ENCODE data around the gene CENPC. TPM values are rescaled to one million over a fixed set of nuclear protein-coding genes. Genes with fewer than 3 reads are reported as not detected.

Gene CENPC
- total and polyA plus RNA-seq, 2 of the 4 experiments (the other 2 are of a cell fraction), result 4.2 to 6.6 TPM

DNA sequence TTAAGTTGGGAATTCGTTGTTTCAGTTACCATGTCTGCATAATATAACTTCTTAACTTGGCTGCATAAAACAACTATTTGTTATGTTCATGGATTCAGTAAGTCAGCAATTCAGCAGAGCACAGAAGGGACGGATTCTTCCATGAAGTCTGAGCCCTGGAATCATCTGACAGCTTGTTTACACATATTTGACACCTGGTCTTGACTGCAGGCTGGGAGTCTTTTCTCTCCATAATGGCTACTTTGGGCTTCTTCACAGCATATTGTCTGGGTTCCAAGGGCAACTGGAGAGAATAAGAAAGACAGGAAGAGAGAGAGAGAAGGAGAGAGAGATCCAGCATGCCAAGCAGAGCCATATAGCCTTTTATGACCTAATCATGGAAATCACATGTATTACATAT, 23.1 kb downstream of the CENPC start:
- Histone ChIP-seq H4K20me1 (ENCODE audit: insufficient read depth, low read length) (no peaks in the 10 kb centered on the region), H2BK5ac (ENCODE audit: low read depth, low read length, poor library complexity, severe bottlenecking) (no peak overlapping the region), H2BK15ac (ENCODE audit: low read depth, low read length) (no peak overlapping the region), H3K4me1 (ENCODE audit: control insufficient read depth, insufficient read depth, low read length) (peaks cover 4% of the 10 kb centered on the region; the same call in 1 of the 2 replicates), H3K4me3 (ENCODE audit: insufficient read depth, low read depth, low read length) (no peak overlapping the region), H3K79me1 (ENCODE audit: low read depth in 1 of 2, low read length in 2 of 2) (peaks cover 13 to 20% of the 10 kb centered on the region in 2 experiments), H3K23ac (ENCODE audit: low read depth, low read length) (no peak overlapping the region), H4K8ac (ENCODE audit: low read depth in 2 of 2, low read length in 2 of 2) (no peak overlapping the region), H3K27ac (ENCODE audit: insufficient read depth, low read length) (no peak overlapping the region), H3K9me3 (ENCODE audit: control insufficient read depth, insufficient read depth, low read length) (no peaks in the 10 kb centered on the region), H3K4ac (ENCODE audit: low read depth, low read length) (no peak overlapping the region), H2AK5ac (ENCODE audit: low read depth, low read length) (no peak overlapping the region), H2AFZ (replicated peaks; ENCODE audit: low read length, poor library complexity) (no peak overlapping the region), H3K18ac (ENCODE audit: low read depth, low read length) (no peak overlapping the region), H4K5ac (ENCODE audit: low read depth, low read length) (no peak overlapping the region), H4K91ac (ENCODE audit: insufficient read depth, low read depth, low read length) (no peak overlapping the region), H3K56ac (ENCODE audit: extremely low read depth, insufficient read depth, low read length) (no peak overlapping the region), H3K9me1 (ENCODE audit: insufficient read depth, low read length) (no peaks in the 10 kb centered on the region), H3K9ac (ENCODE audit: low read depth, low read length) (no peak overlapping the region), H2BK120ac (ENCODE audit: low read depth, low read length) (no peak overlapping the region), H2BK20ac (ENCODE audit: low read depth, low read length) (no peak overlapping the region), H3K4me2 (ENCODE audit: low read depth, low read length) (no peak overlapping the region), H3K27me3 (ENCODE audit: control insufficient read depth, insufficient read depth, low read length) (no peaks in the 10 kb centered on the region), H3K14ac (replicated peaks; ENCODE audit: low read depth, low read length) (no peak overlapping the region), H3K36me3 (ENCODE audit: control insufficient read depth, insufficient read depth, low read length) (peaks cover 8% of the 10 kb centered on the region), H2AK9ac (replicated peaks; ENCODE audit: low read depth, low read length, poor library complexity) (no peak overlapping the region)
- ChIA-PET CTCF (no interaction called here), POLR2A (ENCODE audit: unreplicated experiment) (no interaction called here)
- no TSS peak for BruUV-seq (replicated peaks)
- dilution Hi-C loops (cut with HindIII; ENCODE audit: low sequenced_read_pairs, unreplicated experiment) (no loop called here), intact Hi-C loops (cut with micrococcal nuclease) (no loop called here), in situ Hi-C loops (cut with MboI; ENCODE audit: low sequenced_read_pairs) (no loop called here)
- WGBS, 2 experiments (ENCODE audit: extremely low coverage in 2 of 2, insufficient read length in 1 of 2), result no CpG with 5 or more reads among the region's 2 CpGs
- no peak for DNase-seq
- TF ChIP-seq, protein P1, sequence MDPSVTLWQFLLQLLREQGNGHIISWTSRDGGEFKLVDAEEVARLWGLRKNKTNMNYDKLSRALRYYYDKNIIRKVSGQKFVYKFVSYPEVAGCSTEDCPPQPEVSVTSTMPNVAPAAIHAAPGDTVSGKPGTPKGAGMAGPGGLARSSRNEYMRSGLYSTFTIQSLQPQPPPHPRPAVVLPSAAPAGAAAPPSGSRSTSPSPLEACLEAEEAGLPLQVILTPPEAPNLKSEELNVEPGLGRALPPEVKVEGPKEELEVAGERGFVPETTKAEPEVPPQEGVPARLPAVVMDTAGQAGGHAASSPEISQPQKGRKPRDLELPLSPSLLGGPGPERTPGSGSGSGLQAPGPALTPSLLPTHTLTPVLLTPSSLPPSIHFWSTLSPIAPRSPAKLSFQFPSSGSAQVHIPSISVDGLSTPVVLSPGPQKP (IDR thresholded peaks at IDR 0.05; ENCODE audit: borderline replicate concordance, low read depth, low read length), result no peak
- TF ChIP-seq BHLHE40 (IDR thresholded peaks at IDR 0.05; ENCODE audit: low read depth, low read length) (no peak), MAZ (IDR thresholded peaks at IDR 0.05; ENCODE audit: borderline replicate concordance, low read depth, low read length) (no peak), MAFK (IDR thresholded peaks at IDR 0.05; ENCODE audit: low read depth, low read length) (no peak), CHD1 (IDR thresholded peaks at IDR 0.05; ENCODE audit: low read depth, low read length) (no peak), RFX5 (IDR thresholded peaks at IDR 0.05; ENCODE audit: low read depth, low read length) (no peak), MXI1 (IDR thresholded peaks at IDR 0.05; ENCODE audit: borderline replicate concordance, low read depth, low read length) (no peak), RCOR1 (IDR thresholded peaks at IDR 0.05; ENCODE audit: insufficient replicate concordance, low read length) (no peak), NFE2L2 (IDR thresholded peaks at IDR 0.05; ENCODE audit: low read depth, low read length) (no peak), CEBPB (IDR thresholded peaks at IDR 0.05; ENCODE audit: low read depth, low read length) (no peak), RAD21 (IDR thresholded peaks at IDR 0.05; ENCODE audit: low read length) (no peak), SMC3 (IDR thresholded peaks at IDR 0.05; ENCODE audit: low read depth, low read length) (no peak), POLR2A (IDR thresholded peaks at IDR 0.05; ENCODE audit: low read depth, low read length) (no peak)
- TF ChIP-seq, protein P2, sequence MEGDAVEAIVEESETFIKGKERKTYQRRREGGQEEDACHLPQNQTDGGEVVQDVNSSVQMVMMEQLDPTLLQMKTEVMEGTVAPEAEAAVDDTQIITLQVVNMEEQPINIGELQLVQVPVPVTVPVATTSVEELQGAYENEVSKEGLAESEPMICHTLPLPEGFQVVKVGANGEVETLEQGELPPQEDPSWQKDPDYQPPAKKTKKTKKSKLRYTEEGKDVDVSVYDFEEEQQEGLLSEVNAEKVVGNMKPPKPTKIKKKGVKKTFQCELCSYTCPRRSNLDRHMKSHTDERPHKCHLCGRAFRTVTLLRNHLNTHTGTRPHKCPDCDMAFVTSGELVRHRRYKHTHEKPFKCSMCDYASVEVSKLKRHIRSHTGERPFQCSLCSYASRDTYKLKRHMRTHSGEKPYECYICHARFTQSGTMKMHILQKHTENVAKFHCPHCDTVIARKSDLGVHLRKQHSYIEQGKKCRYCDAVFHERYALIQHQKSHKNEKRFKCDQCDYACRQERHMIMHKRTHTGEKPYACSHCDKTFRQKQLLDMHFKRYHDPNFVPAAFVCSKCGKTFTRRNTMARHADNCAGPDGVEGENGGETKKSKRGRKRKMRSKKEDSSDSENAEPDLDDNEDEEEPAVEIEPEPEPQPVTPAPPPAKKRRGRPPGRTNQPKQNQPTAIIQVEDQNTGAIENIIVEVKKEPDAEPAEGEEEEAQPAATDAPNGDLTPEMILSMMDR (conservative IDR thresholded peaks at IDR 0.05; ENCODE audit: low read depth, low read length), result no peak
- TF ChIP-seq, protein P3, sequence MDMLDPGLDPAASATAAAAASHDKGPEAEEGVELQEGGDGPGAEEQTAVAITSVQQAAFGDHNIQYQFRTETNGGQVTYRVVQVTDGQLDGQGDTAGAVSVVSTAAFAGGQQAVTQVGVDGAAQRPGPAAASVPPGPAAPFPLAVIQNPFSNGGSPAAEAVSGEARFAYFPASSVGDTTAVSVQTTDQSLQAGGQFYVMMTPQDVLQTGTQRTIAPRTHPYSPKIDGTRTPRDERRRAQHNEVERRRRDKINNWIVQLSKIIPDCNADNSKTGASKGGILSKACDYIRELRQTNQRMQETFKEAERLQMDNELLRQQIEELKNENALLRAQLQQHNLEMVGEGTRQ (IDR thresholded peaks at IDR 0.05; ENCODE audit: low read depth, low read length), result no peak
- ATAC-seq (ENCODE audit: low read depth), result no peak
